ENCODE data around the gene NT5C3A.
"Not testable (repeated sequence)": the region's sequence is repeated elsewhere in the genome, so short reads cannot be mapped to it uniquely, and the experiment has no call there.

DNA sequence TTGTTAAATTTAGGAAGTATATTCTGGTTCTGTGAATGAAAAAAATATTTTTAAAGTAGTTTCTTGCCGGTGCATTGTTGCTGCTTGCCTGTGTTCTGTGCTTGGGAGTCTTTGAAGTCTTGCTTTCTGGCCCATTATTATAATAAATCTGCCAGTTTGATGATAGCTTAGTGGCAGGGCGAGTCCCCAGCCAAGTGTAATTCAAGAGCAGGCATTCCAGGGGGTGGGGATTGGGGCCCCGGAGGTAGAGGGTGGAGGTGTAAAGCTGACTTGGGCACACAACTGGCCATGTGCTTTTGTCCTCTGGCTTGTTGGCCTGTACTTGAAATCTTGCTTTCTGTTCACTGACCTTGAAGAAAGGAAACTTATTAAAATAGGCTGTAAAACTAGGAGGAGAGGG is 90.6 kb downstream of the NT5C3A start:
- TF ChIP-seq, protein P1, sequence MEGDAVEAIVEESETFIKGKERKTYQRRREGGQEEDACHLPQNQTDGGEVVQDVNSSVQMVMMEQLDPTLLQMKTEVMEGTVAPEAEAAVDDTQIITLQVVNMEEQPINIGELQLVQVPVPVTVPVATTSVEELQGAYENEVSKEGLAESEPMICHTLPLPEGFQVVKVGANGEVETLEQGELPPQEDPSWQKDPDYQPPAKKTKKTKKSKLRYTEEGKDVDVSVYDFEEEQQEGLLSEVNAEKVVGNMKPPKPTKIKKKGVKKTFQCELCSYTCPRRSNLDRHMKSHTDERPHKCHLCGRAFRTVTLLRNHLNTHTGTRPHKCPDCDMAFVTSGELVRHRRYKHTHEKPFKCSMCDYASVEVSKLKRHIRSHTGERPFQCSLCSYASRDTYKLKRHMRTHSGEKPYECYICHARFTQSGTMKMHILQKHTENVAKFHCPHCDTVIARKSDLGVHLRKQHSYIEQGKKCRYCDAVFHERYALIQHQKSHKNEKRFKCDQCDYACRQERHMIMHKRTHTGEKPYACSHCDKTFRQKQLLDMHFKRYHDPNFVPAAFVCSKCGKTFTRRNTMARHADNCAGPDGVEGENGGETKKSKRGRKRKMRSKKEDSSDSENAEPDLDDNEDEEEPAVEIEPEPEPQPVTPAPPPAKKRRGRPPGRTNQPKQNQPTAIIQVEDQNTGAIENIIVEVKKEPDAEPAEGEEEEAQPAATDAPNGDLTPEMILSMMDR (IDR thresholded peaks at IDR 0.05), result not testable (repeated sequence)
- TF ChIP-seq EP300 (IDR thresholded peaks at IDR 0.05; ENCODE audit: low read depth); POLR2AphosphoS5 (IDR thresholded peaks at IDR 0.05): not testable (repeated sequence)

Measured in transverse colon (tissue), 4 donors.